Ovary (tissue), 3 donors: ENCODE data around the gene SH3GL3.

Experiments used
- CTCF ChIP-seq, 3 donors: fragments of 450-650 bp in 2 of 3; fragments of 200-600 bp in 1 of 3; IDR thresholded peaks; one replicate each; pipeline versions ENCODE4 v1.5.1 to v1.8.0; 2016 to 2022; ENCODE audit warnings: antibody characterized with exemption in 3 of 3, mild to moderate bottlenecking in 1 of 3
- POLR2A ChIP-seq: fragments of 450-650 bp; IDR thresholded peaks from one replicate; pipeline ENCODE4 v1.6.1; 2017; ENCODE audit warnings: antibody characterized with exemption, mild to moderate bottlenecking, moderate library complexity
- donor health status: DM: no; HTN: no; CAD: no.

- no peak for TF ChIP-seq POLR2A
- no peak for TF ChIP-seq CTCF (IDR thresholded peaks at IDR 0.05)
These were observed 122.2 kb downstream of the SH3GL3 start for GRCh38 chr15:83569341-83569740.
